ENCODE results near the gene KCNJ10. TPM values are rescaled to one million over a fixed set of nuclear protein-coding genes. Genes with fewer than 3 reads are reported as not detected.

The KCNJ10 gene
- total and polyA plus RNA-seq, 2 of the 13 experiments (the other 11 are each of a cell fraction or from before 2014, with no cell fraction given), result 4.4 to 10.3 TPM

- Histone ChIP-seq H3K4me2 (ENCODE audit: low read depth, low read length) (peak overlapping the region; percentile 23; the same call in 1 of the 2 replicates), H3K9ac (ENCODE audit: insufficient read depth, low read depth, low read length) (no peak overlapping the region)
Observed at GRCh38 chr1:160095382-160096105, 25.6 kb upstream of the KCNJ10 start.

More at GRCh38 chr1:160095382-160096105, 25.6 kb upstream of the KCNJ10 start:
- ChIA-PET CTCF (ENCODE audit: low intra/inter-chr PET ratio, low total read pairs) (no interaction called here), POLR2A (no interaction called here)
- FAIRE-seq, result no peak
- no TSS peak for BruUV-seq (replicated peaks)
- intact Hi-C loops (cut with micrococcal nuclease; ENCODE audit: unreplicated experiment) (no loop called here), in situ Hi-C loops (cut with HindIII; ENCODE audit: extremely low pct_ligation_motif_present, low pct_unique_long_range_greater_than_20kb) (no loop called here)
- Histone ChIP-seq H3K4me1 (ENCODE audit: insufficient read depth, low read length) (peaks cover 58% of the 10 kb centered on the region), H3K27me3 (ENCODE audit: control insufficient read depth in 1 of 2, insufficient read depth in 2 of 2, low read length in 2 of 2) (no peaks in the 10 kb centered on the region), H2AFZ (ENCODE audit: low read length) (no peak overlapping the region), H3K4me3 (replicated peaks in 1 of 3; ENCODE audit: insufficient read depth in 1 of 3, low read depth in 2 of 3, low read length in 3 of 3) (no peak overlapping the region), H3K36me3 (replicated peaks in 1 of 2; ENCODE audit: control insufficient read depth in 1 of 2, insufficient read depth in 2 of 2, low read length in 2 of 2) (peaks cover 10 to 13% of the 10 kb centered on the region in 2 experiments; a peak in 4 of 5 replicates), H3K9me3 (ENCODE audit: low read length) (no peaks in the 10 kb centered on the region), H3K79me2 (ENCODE audit: insufficient read depth, low read length) (peaks cover 18% of the 10 kb centered on the region), H3K27ac (ENCODE audit: extremely low read length, insufficient read depth, low read length) (no peak overlapping the region), H4K20me1 (ENCODE audit: insufficient read depth, low read length) (no peaks in the 10 kb centered on the region)
- no peak for DNase-seq (ENCODE audit: low spot score)
- WGBS (ENCODE audit: low lambda C conversion rate), result 92% methylated on average over 2 of the region's 4 CpGs
- TF ChIP-seq NR2C2 (CRISPR knock-in tag; IDR thresholded peaks at IDR 0.05; ENCODE audit: borderline replicate concordance), result no peak
- no peak for TF ChIP-seq AKNA (CRISPR knock-in tag; IDR thresholded peaks at IDR 0.05; ENCODE audit: borderline replicate concordance)
- no peak for TF ChIP-seq HNRNPH1 (optimal IDR thresholded peaks at IDR 0.05; ENCODE audit: low read depth, low read length)
- no peak for TF ChIP-seq NR0B2 (CRISPR knock-in tag; IDR thresholded peaks at IDR 0.05)
- no peak for TF ChIP-seq JARID2 (CRISPR knock-in tag; IDR thresholded peaks at IDR 0.05; ENCODE audit: insufficient replicate concordance)
- no peak for TF ChIP-seq U2AF2 (IDR thresholded peaks at IDR 0.05; ENCODE audit: low read depth, low read length)
- TF ChIP-seq POGZ (CRISPR knock-in tag; IDR thresholded peaks at IDR 0.05), result no peak
- TF ChIP-seq ZSCAN31 (CRISPR knock-in tag; IDR thresholded peaks at IDR 0.05; ENCODE audit: low read depth), result no peak
- no peak for TF ChIP-seq CEBPZ (IDR thresholded peaks at IDR 0.05; ENCODE audit: low read length)
- no peak for ATAC-seq

All from HepG2 (cell line).